Mucosa of rectum (tissue), 2 donors: ENCODE measurements around the gene COL26A1.
"Not testable (repeated sequence)": the region's sequence is repeated elsewhere in the genome, so short reads cannot be mapped to it uniquely, and the experiment has no call there.

Source experiments
- H3K27ac ChIP-seq, 2 donors: one replicate each; pipeline ENCODE4 v1.7.0; 2013; ENCODE audit warnings: inconsistent platforms in 2 of 2, low read depth in 2 of 2, low read length in 2 of 2
- H3K27me3 ChIP-seq, 2 donors: one replicate each; pipeline ENCODE4 v1.7.0; 2013; ENCODE audit warnings: low read length in 2 of 2; ENCODE audit not compliant: control insufficient read depth in 2 of 2, insufficient read depth in 2 of 2
- H3K36me3 ChIP-seq, 2 donors: one replicate each; pipeline ENCODE4 v1.7.0; 2013; ENCODE audit warnings: low read length in 2 of 2; ENCODE audit not compliant: control insufficient read depth in 2 of 2, insufficient read depth in 2 of 2
- H3K4me1 ChIP-seq, 2 donors: one replicate each; pipeline ENCODE4 v1.7.0; 2013; ENCODE audit warnings: low read length in 2 of 2, mild to moderate bottlenecking in 1 of 2; ENCODE audit not compliant: control insufficient read depth in 2 of 2, insufficient read depth in 2 of 2
- H3K4me3 ChIP-seq, 2 donors: one replicate each; pipeline ENCODE4 v1.7.0; 2013; ENCODE audit warnings: low read length in 2 of 2
- H3K9ac ChIP-seq, 2 donors: one replicate each; pipeline ENCODE4 v1.7.0; 2013; ENCODE audit warnings: low read length in 2 of 2, low read depth in 1 of 2, mild to moderate bottlenecking in 1 of 2
- H3K9me3 ChIP-seq, 2 donors: one replicate each; pipeline ENCODE4 v1.7.0; 2013; ENCODE audit warnings: low read length in 2 of 2; ENCODE audit not compliant: control insufficient read depth in 2 of 2
- donor health status: healthy.
- donor health status: Normal muscosa, but diverticular disease.

Gene COL26A1

GRCh38 chr7:101488826-101489572 lies 126.3 kb downstream of the COL26A1 start:
- Histone ChIP-seq H3K27ac (no peak overlapping the region), H3K36me3 (no peaks in the 10 kb centered on the region), H3K9ac (no peak overlapping the region), H3K4me3 (no peak overlapping the region), H3K27me3 (peaks cover 2 to 3% of the 10 kb centered on the region in 2 donors), H3K4me1 (peaks cover 0 to 4% of the 10 kb centered on the region in 2 donors), H3K9me3 (no peaks in the 10 kb centered on the region)

GRCh38 chr7:101490439-101490838 lies 127.8 kb downstream of the COL26A1 start:
- H3K4me1 ChIP-seq, H3K4me3 ChIP-seq, H3K9ac ChIP-seq, H3K36me3 ChIP-seq, H3K9me3 ChIP-seq, H3K27me3 ChIP-seq, H3K27ac ChIP-seq: not testable (repeated sequence)

- H3K4me3 ChIP-seq, H3K9me3 ChIP-seq, H3K4me1 ChIP-seq, H3K27ac ChIP-seq, H3K27me3 ChIP-seq, H3K36me3 ChIP-seq, H3K9ac ChIP-seq: not testable (repeated sequence)
Measured at GRCh38 chr7:101491442-101491841, 128.8 kb downstream of the COL26A1 start.

- H3K4me1 ChIP-seq, result no peaks in the 10 kb centered on the region
- H3K27me3 ChIP-seq, result no peaks in the 10 kb centered on the region
- no peak overlapping the region for H3K9ac ChIP-seq
- no peak overlapping the region for H3K27ac ChIP-seq
- no peaks in the 10 kb centered on the region for H3K9me3 ChIP-seq
- no peaks in the 10 kb centered on the region for H3K36me3 ChIP-seq
- H3K4me3 ChIP-seq, result no peak overlapping the region
Measured at GRCh38 chr7:101494602-101495329, 132.1 kb downstream of the COL26A1 start.

GRCh38 chr7:101496017-101496416 lies 133.3 kb downstream of the COL26A1 start:
- H3K27me3 ChIP-seq, result no peaks in the 10 kb centered on the region
- H3K4me3 ChIP-seq, result no peak overlapping the region
- H3K36me3 ChIP-seq, result no peaks in the 10 kb centered on the region
- H3K4me1 ChIP-seq, result no peaks in the 10 kb centered on the region
- H3K9me3 ChIP-seq, result no peaks in the 10 kb centered on the region
- H3K27ac ChIP-seq, result no peak overlapping the region
- H3K9ac ChIP-seq, result no peak overlapping the region

- Histone ChIP-seq H3K36me3 (no peaks in the 10 kb centered on the region), H3K4me1 (no peaks in the 10 kb centered on the region), H3K9ac (no peak overlapping the region), H3K9me3 (no peaks in the 10 kb centered on the region), H3K27me3 (no peaks in the 10 kb centered on the region), H3K4me3 (no peak overlapping the region), H3K27ac (no peak overlapping the region)
Measured at GRCh38 chr7:101501351-101501750, 138.7 kb downstream of the COL26A1 start.

- H3K27me3 ChIP-seq, result no peaks in the 10 kb centered on the region
- H3K4me1 ChIP-seq, result no peaks in the 10 kb centered on the region
- H3K9me3 ChIP-seq, result no peaks in the 10 kb centered on the region
- no peaks in the 10 kb centered on the region for H3K36me3 ChIP-seq
- no peak overlapping the region for H3K27ac ChIP-seq
- no peak overlapping the region for H3K4me3 ChIP-seq
- H3K9ac ChIP-seq, result no peak overlapping the region
Measured at GRCh38 chr7:101502466-101503098, 139.9 kb downstream of the COL26A1 start.

- not testable (repeated sequence) for H3K9me3 ChIP-seq, H3K36me3 ChIP-seq, H3K9ac ChIP-seq, H3K27ac ChIP-seq, H3K4me3 ChIP-seq, H3K27me3 ChIP-seq, H3K4me1 ChIP-seq
Measured at GRCh38 chr7:101505510-101505909, 142.8 kb downstream of the COL26A1 start.

- Histone ChIP-seq H3K4me1 (no peaks in the 10 kb centered on the region), H3K4me3 (no peak overlapping the region), H3K27me3 (peaks cover 0 to 3% of the 10 kb centered on the region in 2 donors), H3K9me3 (no peaks in the 10 kb centered on the region), H3K36me3 (no peaks in the 10 kb centered on the region), H3K9ac (no peak overlapping the region), H3K27ac (no peak overlapping the region)
Measured at GRCh38 chr7:101506531-101506930, 143.9 kb downstream of the COL26A1 start.

- Histone ChIP-seq H3K4me1 (no peaks in the 10 kb centered on the region), H3K36me3 (no peaks in the 10 kb centered on the region), H3K9ac (no peak overlapping the region), H3K27ac (no peak overlapping the region), H3K9me3 (no peaks in the 10 kb centered on the region), H3K4me3 (no peak overlapping the region), H3K27me3 (peaks cover 0 to 3% of the 10 kb centered on the region in 2 donors)
Measured at GRCh38 chr7:101507327-101507726, 144.7 kb downstream of the COL26A1 start.
